Aorta (tissue), 5 donors: Measurements from ENCODE around the gene ARSJ. TPM values are rescaled to one million over a fixed set of nuclear protein-coding genes. Genes with fewer than 3 reads are reported as not detected.
A peak's percentile ranks its signal among the peaks of the same experiment; 100 is the strongest.
"Not testable (repeated sequence)": the region's sequence is repeated elsewhere in the genome, so short reads cannot be mapped to it uniquely, and the experiment has no call there.

Source experiments
- ATAC-seq: fragments of 200-7000 bp; cut with Tn5 transposase; one replicate; pipeline ENCODE4 v1.9.1; 2022; ENCODE audit warnings: moderate library complexity; ENCODE audit not compliant: low FRiP score
- DNase-seq, 2 donors: peaks; one replicate each; pipeline ENCODE4 v3.0.0-alpha.2; 2020
- H3K27ac ChIP-seq, 2 donors: one replicate each; pipeline ENCODE4 v1.5.1; 2013; ENCODE audit warnings: low read length in 2 of 2, mild to moderate bottlenecking in 2 of 2, moderate library complexity in 2 of 2, control low read depth in 1 of 2, inconsistent platforms in 1 of 2, low read depth in 1 of 2
- H3K27me3 ChIP-seq, 2 donors: one replicate each; pipeline ENCODE4 v1.6.1; 2013; ENCODE audit warnings: control low read depth in 1 of 2, low read length in 1 of 2, mild to moderate bottlenecking in 1 of 2, moderate library complexity in 1 of 2; ENCODE audit not compliant: insufficient read depth in 2 of 2, control insufficient read depth in 1 of 2
- H3K36me3 ChIP-seq, 2 donors: one replicate each; pipeline ENCODE4 v1.6.1; 2013; ENCODE audit warnings: control low read depth in 1 of 2, low read length in 1 of 2, mild to moderate bottlenecking in 1 of 2; ENCODE audit not compliant: insufficient read depth in 2 of 2, control insufficient read depth in 1 of 2
- H3K4me1 ChIP-seq, 2 donors: one replicate each; pipeline ENCODE4 v1.6.1; 2013; ENCODE audit warnings: low read length in 2 of 2, control low read depth in 1 of 2, mild to moderate bottlenecking in 1 of 2, moderate library complexity in 1 of 2; ENCODE audit not compliant: insufficient read depth in 2 of 2, control insufficient read depth in 1 of 2
- H3K4me3 ChIP-seq, 2 donors: one replicate each; pipeline ENCODE4 v1.5.1; 2013; ENCODE audit warnings: low read length in 2 of 2, control low read depth in 1 of 2, mild to moderate bottlenecking in 1 of 2
- H3K9me3 ChIP-seq: one replicate; pipeline ENCODE4 v1.6.1; 2013; ENCODE audit warnings: mild to moderate bottlenecking, low read length; ENCODE audit not compliant: control insufficient read depth
- WGBS, 2 donors: extraction: QIAGEN DNeasy Blood & Tissue Kit; methylation state at CpG; one replicate each; pipeline ENCODE4 v1.1.7; 2013; 5-methylcytosine and 5-hydroxymethylcytosine counted together
- intact Hi-C, 2 donors: fragments of 100-400 bp; cut with DNase I; formaldehyde crosslinking; loops; one replicate each; pipeline versions ENCODE4 v1.14.2 to v1.15.0; 2022
- polyA plus RNA-seq, 2 donors: library from polyadenylated mRNA; stranded (reverse); fragments of 200-250 nt; gene quantifications; one replicate each; pipeline ENCODE4 v1.2.3, GENCODE V29; 2013
- total RNA-seq, 2 donors: library from RNA; stranded (reverse); fragmentation: NEBNext Ultra II Directional; extraction: Animal tissue kit (Norgen Biotek cat#: 25700); gene quantifications; one replicate each; pipeline ENCODE4 v1.2.1, GENCODE V29; 2021
- donor health status: healthy with polysubstance abuse.
- donor health status: Bipolar disorder and iron deficiency.
- donor health status: DM: no; HTN: no; CAD: no.
- donor health status: DM: no; HTN: no; CAD: no.
- donor health status: DM: yes; HTN: yes; CAD: no.

ARSJ gene
- total and polyA plus RNA-seq, 4 donors, result 4.5 to 42.4 (median 9.2) TPM

DNA sequence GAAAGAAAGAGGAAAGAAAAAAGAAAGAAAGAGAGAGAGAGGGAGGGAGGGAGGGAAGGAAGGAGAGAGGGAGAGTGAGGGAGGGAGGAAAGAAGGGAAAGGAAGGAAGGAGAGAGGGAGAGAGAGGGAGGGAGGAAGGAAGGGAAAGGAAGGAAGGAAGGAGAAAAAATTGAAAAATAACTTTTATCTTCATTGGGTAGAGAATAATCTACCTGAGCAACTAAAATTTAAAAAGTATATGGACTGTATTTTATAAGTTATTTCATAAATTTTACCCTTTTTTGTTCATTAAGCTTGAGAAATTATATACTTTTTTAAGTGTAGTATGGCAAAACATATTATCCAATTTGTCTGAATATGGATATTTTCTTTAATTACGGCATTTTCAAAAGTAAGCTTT is 32.0 kb downstream of the ARSJ start:
- ATAC-seq (no peak), DNase-seq (no peak)
- H3K9me3 ChIP-seq, result no peaks in the 10 kb centered on the region
- no peak overlapping the region for H3K4me3 ChIP-seq
- WGBS, 2 donors, result 93 to 99% methylated on average over 1 of the region's 1 CpG
- no peak overlapping the region for H3K27ac ChIP-seq
- no peaks in the 10 kb centered on the region for H3K27me3 ChIP-seq
- intact Hi-C loops, result no loop called here
- no peaks in the 10 kb centered on the region for H3K36me3 ChIP-seq
- H3K4me1 ChIP-seq, result peaks cover 2 to 8% of the 10 kb centered on the region in 2 donors

DNA sequence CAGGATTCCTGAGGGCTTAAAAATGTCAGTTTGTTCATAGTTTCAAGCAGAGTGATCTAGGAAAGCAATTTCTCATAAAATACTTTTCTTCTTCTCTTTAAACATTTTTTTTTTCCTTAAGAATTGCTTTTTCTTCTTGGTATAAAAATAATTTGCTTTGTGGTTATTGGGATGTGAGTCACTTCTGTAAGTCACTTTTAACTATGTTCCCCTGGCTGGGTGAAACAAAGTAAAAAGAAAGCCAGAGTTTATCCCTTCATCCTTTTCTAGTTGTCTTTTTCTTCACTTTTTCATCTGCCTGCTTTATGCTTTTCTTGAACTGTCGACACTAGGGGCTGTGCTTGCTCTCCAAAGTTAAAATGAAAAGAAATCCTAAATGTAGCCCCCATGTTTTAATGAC is 33.5 kb downstream of the ARSJ start:
- DNase-seq (no peak), ATAC-seq (no peak)
- no peaks in the 10 kb centered on the region for H3K27me3 ChIP-seq
- 25 to 30% methylated on average over 1 of the region's 1 CpG for WGBS, 2 donors
- H3K4me1 ChIP-seq, result peaks cover 3 to 8% of the 10 kb centered on the region in 2 donors
- peak overlapping the region in 1 of 2 donors; percentile 4 for H3K27ac ChIP-seq
- intact Hi-C loops, result no loop called here
- no peak overlapping the region for H3K4me3 ChIP-seq
- H3K36me3 ChIP-seq, result no peaks in the 10 kb centered on the region
- H3K9me3 ChIP-seq, result no peaks in the 10 kb centered on the region

DNA sequence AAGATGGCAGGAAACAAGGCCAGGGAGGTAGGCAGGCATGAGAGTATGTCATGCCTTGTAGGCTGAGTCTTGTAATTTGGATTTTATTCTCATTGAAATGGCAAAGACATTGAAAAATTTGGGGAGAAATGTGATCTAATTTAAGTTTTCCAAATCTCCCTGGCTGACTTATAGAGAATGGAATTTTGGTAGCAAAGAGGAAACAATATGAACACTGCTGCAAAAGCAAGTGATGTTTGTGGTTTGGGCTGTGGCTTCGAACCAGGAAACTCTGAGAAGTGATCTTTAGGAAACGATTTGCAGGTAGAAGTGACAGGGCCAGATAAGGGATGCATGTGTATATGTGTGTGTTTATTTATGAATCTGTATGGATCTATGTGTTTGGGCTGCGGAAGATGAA is 35.6 kb downstream of the ARSJ start:
- H3K4me3 ChIP-seq, result no peak overlapping the region
- 51 to 52% methylated on average over 3 of the region's 3 CpGs for WGBS, 2 donors
- no peaks in the 10 kb centered on the region for H3K36me3 ChIP-seq
- H3K27me3 ChIP-seq, result no peaks in the 10 kb centered on the region
- DNase-seq (no peak), ATAC-seq (no peak)
- intact Hi-C loops, result no loop called here
- H3K9me3 ChIP-seq, result no peaks in the 10 kb centered on the region
- peaks cover 3 to 8% of the 10 kb centered on the region in 2 donors for H3K4me1 ChIP-seq
- peak overlapping the region; percentile 14 to 27 for H3K27ac ChIP-seq

DNA sequence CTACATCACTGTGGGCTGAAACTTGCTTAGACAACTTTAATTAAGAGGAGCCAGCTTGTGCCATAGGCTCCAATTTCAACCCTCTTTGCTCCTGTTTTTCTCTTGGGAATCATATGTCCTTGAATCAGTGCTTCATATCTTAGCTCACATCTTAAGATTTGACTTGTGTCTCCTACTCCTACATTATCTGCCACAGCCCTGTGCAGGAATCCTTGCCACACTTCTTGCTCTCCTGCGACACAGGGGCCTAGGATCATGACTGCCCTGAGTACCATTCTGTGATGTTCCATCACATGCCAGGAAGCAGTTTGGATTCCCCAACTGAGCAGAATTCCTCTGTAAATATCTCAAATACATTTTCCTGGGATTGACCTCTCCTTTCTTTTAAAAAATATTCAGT is 36.4 kb downstream of the ARSJ start:
- DNase-seq, result no peak
- Histone ChIP-seq H3K9me3 (no peaks in the 10 kb centered on the region), H3K27ac (no peak overlapping the region), H3K4me1 (peaks cover 3 to 8% of the 10 kb centered on the region in 2 donors), H3K36me3 (no peaks in the 10 kb centered on the region), H3K27me3 (no peaks in the 10 kb centered on the region), H3K4me3 (no peak overlapping the region)
- WGBS, 2 donors, result 50 to 96% methylated on average over 1 of the region's 1 CpG
- no peak for ATAC-seq
- intact Hi-C loops, result no loop called here

DNA sequence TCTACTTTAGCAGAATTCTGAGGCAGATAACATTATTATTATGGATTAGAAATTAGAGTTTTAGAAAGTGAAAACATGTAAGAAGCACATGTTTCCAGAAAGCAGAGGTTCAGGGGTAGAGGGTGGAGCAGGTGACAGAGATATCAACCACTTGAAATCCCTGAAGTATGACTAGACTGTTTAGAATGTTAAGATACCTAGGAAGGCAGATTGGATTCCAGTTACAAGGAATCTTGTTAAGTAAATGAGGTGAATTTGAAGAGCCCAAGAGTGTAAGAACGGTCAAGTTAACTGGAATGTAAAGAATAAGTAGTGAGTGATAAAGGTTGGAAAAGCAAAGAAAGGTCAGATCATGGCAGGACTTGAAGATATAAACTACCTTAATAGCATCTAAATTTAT is 37.6 kb downstream of the ARSJ start:
- H3K27me3 ChIP-seq, result no peaks in the 10 kb centered on the region
- no peaks in the 10 kb centered on the region for H3K9me3 ChIP-seq
- 92 to 95% methylated on average over 1 of the region's 1 CpG for WGBS, 2 donors
- peaks cover 3 to 8% of the 10 kb centered on the region in 2 donors for H3K4me1 ChIP-seq
- no peak overlapping the region for H3K4me3 ChIP-seq
- intact Hi-C loops, result no loop called here
- ATAC-seq, result no peak
- DNase-seq, result no peak
- H3K27ac ChIP-seq, result no peak overlapping the region
- H3K36me3 ChIP-seq, result no peaks in the 10 kb centered on the region

DNA sequence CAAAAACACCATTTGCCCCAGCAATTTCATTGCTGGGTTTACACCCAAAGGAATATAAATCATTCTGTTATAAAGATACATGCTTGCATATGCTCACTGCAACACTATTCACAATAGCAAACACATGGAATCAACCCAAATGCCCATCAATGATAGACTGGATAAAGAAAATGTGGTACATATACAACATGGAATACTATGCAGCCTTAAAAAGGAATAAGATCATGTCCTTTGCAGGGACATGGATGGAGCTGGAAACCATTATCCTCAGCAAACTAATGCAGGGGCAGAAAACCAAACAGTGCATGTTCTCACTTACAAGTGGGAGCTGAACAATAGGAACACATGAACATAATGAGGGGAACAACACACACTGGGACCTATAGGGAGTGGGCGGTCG is 39.3 kb downstream of the ARSJ start:
- ATAC-seq, intact Hi-C loops, H3K36me3 ChIP-seq, H3K9me3 ChIP-seq, H3K4me1 ChIP-seq, H3K27me3 ChIP-seq, H3K27ac ChIP-seq, DNase-seq, H3K4me3 ChIP-seq: not testable (repeated sequence)
- 99 to 100% methylated on average over 2 of the region's 2 CpGs for WGBS, 2 donors

DNA sequence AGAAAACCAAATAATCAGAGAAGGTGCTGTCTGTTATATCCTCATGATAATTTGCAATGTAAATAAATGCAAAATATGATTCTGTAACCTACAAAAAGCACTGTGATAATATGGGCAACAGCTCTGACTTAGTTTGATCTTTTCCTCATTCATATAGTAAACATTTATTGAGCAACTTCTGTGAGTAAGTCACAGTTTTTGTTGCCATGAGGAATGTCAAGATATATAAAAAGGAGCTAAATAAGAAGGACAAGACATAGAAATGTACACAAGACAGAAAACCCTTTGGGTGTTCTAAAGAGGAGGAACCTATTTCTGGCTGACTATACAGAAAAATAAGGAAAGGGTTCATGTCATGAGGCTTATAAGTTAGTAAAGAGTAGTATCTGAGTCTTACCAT is 44.3 kb downstream of the ARSJ start:
- no peaks in the 10 kb centered on the region for H3K4me1 ChIP-seq
- no peaks in the 10 kb centered on the region for H3K36me3 ChIP-seq
- intact Hi-C loops, result no loop called here
- H3K27me3 ChIP-seq, result no peaks in the 10 kb centered on the region
- no peaks in the 10 kb centered on the region for H3K9me3 ChIP-seq
- H3K4me3 ChIP-seq, result no peak overlapping the region
- no peak overlapping the region for H3K27ac ChIP-seq
- ATAC-seq (no peak), DNase-seq (no peak)

DNA sequence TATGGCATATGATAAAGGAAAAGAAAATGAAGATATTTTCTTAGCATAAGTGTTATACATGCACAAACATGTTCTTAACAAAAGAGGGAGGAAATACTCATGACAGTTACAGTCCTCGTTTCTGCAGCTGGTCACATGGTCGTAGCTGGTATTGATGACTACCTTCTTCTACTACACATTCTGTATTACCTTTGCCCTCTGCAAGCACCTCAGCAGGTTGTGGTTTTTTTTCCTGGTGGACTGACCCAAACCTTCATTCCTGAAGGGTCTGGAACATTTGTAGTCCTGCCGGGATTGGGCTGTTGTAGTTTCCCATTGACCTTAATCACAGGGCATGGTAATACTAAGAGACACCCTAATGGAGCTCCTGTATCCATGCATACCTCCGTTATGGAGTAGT is 54.7 kb downstream of the ARSJ start:
- H3K36me3 ChIP-seq, H3K4me3 ChIP-seq, H3K9me3 ChIP-seq, ATAC-seq, intact Hi-C loops, H3K27me3 ChIP-seq, DNase-seq, H3K4me1 ChIP-seq, H3K27ac ChIP-seq: not testable (repeated sequence)
- 89 to 94% methylated on average over 4 of the region's 4 CpGs for WGBS, 2 donors

DNA sequence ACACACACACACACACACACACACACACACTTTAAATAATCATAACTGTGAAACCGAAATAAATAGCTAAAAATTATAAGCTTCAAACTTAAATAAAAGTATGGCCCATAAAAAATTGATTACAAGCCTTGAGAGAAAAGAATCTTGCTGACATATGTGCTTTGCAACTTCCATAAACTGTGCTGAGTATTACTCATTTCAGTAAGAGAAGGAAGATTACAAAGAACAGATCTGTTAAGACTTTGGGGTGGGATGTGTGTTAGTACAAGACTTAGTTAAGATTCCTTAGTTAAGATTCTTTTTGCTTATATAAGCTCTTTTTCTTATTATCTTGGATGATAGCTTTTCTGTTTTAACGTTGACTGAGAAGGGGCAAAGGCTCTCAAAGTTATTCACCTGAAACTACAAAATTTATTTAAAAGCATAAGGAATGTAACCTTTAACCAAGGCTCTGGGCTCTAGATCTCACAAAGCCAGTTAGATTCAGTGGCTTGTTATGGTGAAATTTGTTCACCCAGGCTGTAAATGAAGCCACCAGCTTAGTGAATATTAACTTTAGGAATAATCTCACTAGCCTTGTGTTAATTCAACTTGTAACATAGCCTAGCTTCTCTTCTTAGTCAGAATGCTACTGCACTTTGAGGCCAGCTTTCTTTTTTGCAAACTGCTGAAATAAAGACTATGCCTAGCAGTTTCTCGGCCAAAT is 58.2 kb downstream of the ARSJ start:
- DNase-seq (no peak), ATAC-seq (no peak)
- no peaks in the 10 kb centered on the region for H3K36me3 ChIP-seq
- H3K9me3 ChIP-seq, result peaks cover 2% of the 10 kb centered on the region
- 58 to 66% methylated on average over 3 of the region's 3 CpGs for WGBS, 2 donors
- no peaks in the 10 kb centered on the region for H3K27me3 ChIP-seq
- intact Hi-C loops, result no loop called here
- H3K27ac ChIP-seq, result no peak overlapping the region
- H3K4me3 ChIP-seq, result no peak overlapping the region
- H3K4me1 ChIP-seq, result peaks cover 0 to 2% of the 10 kb centered on the region in 2 donors
